CD4-positive, alpha-beta T cell treated with Interleukin-4 for 1 hour (primary cell): ENCODE measurements around the gene SGMS1.
"Not testable (repeated sequence)": the region's sequence is repeated elsewhere in the genome, so short reads cannot be mapped to it uniquely, and the experiment has no call there.

Source experiments
- DNase-seq, 2 donors: peaks; one replicate each; pipeline ENCODE4 v3.0.0-alpha.2; 2020 to 2022

Gene SGMS1

GRCh38 chr10:50503661-50504320 is 120.0 kb downstream of the SGMS1 start:
- no peak for DNase-seq

GRCh38 chr10:50503156-50503555 is 120.6 kb downstream of the SGMS1 start:
- DNase-seq: not testable (repeated sequence)

- DNase-seq: peak in 1 of 2 donors; percentile 20
These were observed 121.8 kb downstream of the SGMS1 start for GRCh38 chr10:50501924-50502452.

- no peak for DNase-seq
These were observed 122.3 kb downstream of the SGMS1 start for GRCh38 chr10:50501478-50501877.

- no peak for DNase-seq
These were observed 125.3 kb downstream of the SGMS1 start for GRCh38 chr10:50498465-50498864.

GRCh38 chr10:50497758-50498157 is 126.0 kb downstream of the SGMS1 start:
- no peak for DNase-seq

GRCh38 chr10:50496228-50496627 is 127.5 kb downstream of the SGMS1 start:
- DNase-seq: no peak

GRCh38 chr10:50490241-50490640 is 133.5 kb downstream of the SGMS1 start:
- DNase-seq: no peak

GRCh38 chr10:50484550-50484949 is 139.2 kb downstream of the SGMS1 start:
- not testable (repeated sequence) for DNase-seq

GRCh38 chr10:50480054-50481007 is 143.4 kb downstream of the SGMS1 start:
- DNase-seq: no peak

GRCh38 chr10:50477287-50478203 is 146.2 kb downstream of the SGMS1 start:
- no peak for DNase-seq

GRCh38 chr10:50473756-50474155 is 150.0 kb downstream of the SGMS1 start:
- DNase-seq: no peak

GRCh38 chr10:50472914-50473313 is 150.8 kb downstream of the SGMS1 start:
- DNase-seq: no peak

- no peak for DNase-seq
These were observed 152.2 kb downstream of the SGMS1 start for GRCh38 chr10:50471583-50471975.

- DNase-seq: no peak
These were observed 152.8 kb downstream of the SGMS1 start for GRCh38 chr10:50470798-50471582.

GRCh38 chr10:50470345-50470744 is 153.4 kb downstream of the SGMS1 start:
- DNase-seq: no peak

- no peak for DNase-seq
These were observed 154.0 kb downstream of the SGMS1 start for GRCh38 chr10:50469778-50470193.

- no peak for DNase-seq
These were observed 154.5 kb downstream of the SGMS1 start for GRCh38 chr10:50469288-50469687.

- no peak for DNase-seq
These were observed 156.5 kb downstream of the SGMS1 start for GRCh38 chr10:50467209-50467608.

- no peak for DNase-seq
These were observed 159.7 kb downstream of the SGMS1 start for GRCh38 chr10:50464004-50464409.

GRCh38 chr10:50461834-50462233 is 161.9 kb downstream of the SGMS1 start:
- no peak for DNase-seq

- DNase-seq: no peak
These were observed 162.6 kb downstream of the SGMS1 start for GRCh38 chr10:50461123-50461522.
